Activated CD8-positive, alpha-beta memory T cell treated with anti-CD3 and anti-CD28 coated beads for 36 hours (primary cell): ENCODE data around the gene MAML2. TPM values are rescaled to one million over a fixed set of nuclear protein-coding genes. Genes with fewer than 3 reads are reported as not detected.

Source experiments
- CTCF ChIA-PET: fragments of 350-600 bp; sonication (Branson Sonifier 250); formaldehyde crosslinking; loops from one replicate; lab custom pipeline; 2021; ENCODE audit warnings: antibody characterized with exemption; lab: Charles Lee
- POLR2A ChIA-PET: fragments of 350-600 bp; sonication (Branson Sonifier 250); formaldehyde crosslinking; loops from one replicate; lab custom pipeline; 2021; ENCODE audit warnings: antibody characterized with exemption; lab: Charles Lee
- total RNA-seq, 2 experiments: library from RNA; stranded (reverse); gene quantifications; one replicate each; pipeline ENCODE4 v1.2.3, GENCODE V29; 2021

MAML2 gene
- total RNA-seq, 2 experiments from 2014 or later, result 15.6 to 16.4 TPM

GRCh38 chr11:96151501-96151900 is 191.5 kb downstream of the MAML2 start:
- ChIA-PET CTCF (no interaction called here), POLR2A (no interaction called here)

GRCh38 chr11:96150609-96151008 is 192.4 kb downstream of the MAML2 start:
- ChIA-PET CTCF (no interaction called here), POLR2A (no interaction called here)

- CTCF ChIA-PET, result no interaction called here
- POLR2A ChIA-PET, result interaction anchor here (1.1 kb wide), 1 partner anchor 10 kb away, joined by 3 read pairs; no protein-coding TSS in a partner anchor
Measured at GRCh38 chr11:96149743-96150555, 193.0 kb downstream of the MAML2 start.

- CTCF ChIA-PET, result no interaction called here
- POLR2A ChIA-PET, result no interaction called here
Measured at GRCh38 chr11:96147906-96148486, 195.0 kb downstream of the MAML2 start.

- ChIA-PET POLR2A (no interaction called here), CTCF (interaction anchor here (1.3 to 1.6 kb wide), 2 partner anchors 9 to 194 kb away, joined by 3 to 4 read pairs; no protein-coding TSS in a partner anchor)
Measured at GRCh38 chr11:96147186-96147585, 195.8 kb downstream of the MAML2 start.

- ChIA-PET CTCF (interaction anchor here (1.3 to 1.6 kb wide), 2 partner anchors 9 to 195 kb away, joined by 3 to 4 read pairs; no protein-coding TSS in a partner anchor), POLR2A (no interaction called here)
Measured at GRCh38 chr11:96146765-96147164, 196.2 kb downstream of the MAML2 start.

- CTCF ChIA-PET, result no interaction called here
- POLR2A ChIA-PET, result no interaction called here
Measured at GRCh38 chr11:96145163-96145585, 197.8 kb downstream of the MAML2 start.

- CTCF ChIA-PET, result interaction anchor here (0.6 kb wide), 1 partner anchor 10 kb away, joined by 3 read pairs; no protein-coding TSS in a partner anchor
- POLR2A ChIA-PET, result no interaction called here
Measured at GRCh38 chr11:96144553-96144952, 198.4 kb downstream of the MAML2 start.

- CTCF ChIA-PET, result no interaction called here
Measured at GRCh38 chr11:96143041-96143521, 199.9 kb downstream of the MAML2 start.

GRCh38 chr11:96141626-96142025 is 201.4 kb downstream of the MAML2 start:
- ChIA-PET POLR2A (no interaction called here), CTCF (no interaction called here)

More at GRCh38 chr11:96143041-96143521, 199.9 kb downstream of the MAML2 start:
- POLR2A ChIA-PET, result interaction anchor here (0.8 kb wide), 1 partner anchor 19 kb away, joined by 3 read pairs; no protein-coding TSS in a partner anchor

- ChIA-PET CTCF (interaction anchor here (0.7 kb wide), 1 partner anchor 909 kb away, joined by 3 read pairs; the partner anchor contains the start of gene SESN3), POLR2A (interaction anchor here (0.8 kb wide), 1 partner anchor 9 kb away, joined by 3 read pairs; no protein-coding TSS in a partner anchor)
Measured at GRCh38 chr11:96139691-96140090, 203.3 kb downstream of the MAML2 start.

- ChIA-PET CTCF (no interaction called here), POLR2A (interaction anchor here (0.6 kb wide), 1 partner anchor 106 kb away, joined by 3 read pairs; no protein-coding TSS in a partner anchor)
Measured at GRCh38 chr11:96137373-96137772, 205.6 kb downstream of the MAML2 start.

- ChIA-PET CTCF (no interaction called here), POLR2A (interaction anchor here (0.6 kb wide), 1 partner anchor 107 kb away, joined by 3 read pairs; no protein-coding TSS in a partner anchor)
Measured at GRCh38 chr11:96136613-96137298, 206.2 kb downstream of the MAML2 start.

GRCh38 chr11:96134602-96135001 is 208.4 kb downstream of the MAML2 start:
- CTCF ChIA-PET, result no interaction called here
- POLR2A ChIA-PET, result interaction anchor here (0.6 kb wide), 1 partner anchor 75 kb away, joined by 4 read pairs; no protein-coding TSS in a partner anchor

- CTCF ChIA-PET, result no interaction called here
- POLR2A ChIA-PET, result no interaction called here
Measured at GRCh38 chr11:96132437-96132836, 210.6 kb downstream of the MAML2 start.

GRCh38 chr11:96130061-96130620 is 212.9 kb downstream of the MAML2 start:
- CTCF ChIA-PET, result interaction anchor here (1.3 kb wide), 1 partner anchor 213 kb away, joined by 3 read pairs; the partner anchor contains the start of gene MAML2
- POLR2A ChIA-PET, result no interaction called here

GRCh38 chr11:96127596-96127959 is 215.4 kb downstream of the MAML2 start:
- ChIA-PET POLR2A (no interaction called here), CTCF (no interaction called here)

- POLR2A ChIA-PET, result no interaction called here
- CTCF ChIA-PET, result no interaction called here
Measured at GRCh38 chr11:96126917-96127595, 215.9 kb downstream of the MAML2 start.
